ENCODE results near the gene UST.
"Not testable (repeated sequence)": the region's sequence is repeated elsewhere in the genome, so short reads cannot be mapped to it uniquely, and the experiment has no call there.

UST gene

DNA sequence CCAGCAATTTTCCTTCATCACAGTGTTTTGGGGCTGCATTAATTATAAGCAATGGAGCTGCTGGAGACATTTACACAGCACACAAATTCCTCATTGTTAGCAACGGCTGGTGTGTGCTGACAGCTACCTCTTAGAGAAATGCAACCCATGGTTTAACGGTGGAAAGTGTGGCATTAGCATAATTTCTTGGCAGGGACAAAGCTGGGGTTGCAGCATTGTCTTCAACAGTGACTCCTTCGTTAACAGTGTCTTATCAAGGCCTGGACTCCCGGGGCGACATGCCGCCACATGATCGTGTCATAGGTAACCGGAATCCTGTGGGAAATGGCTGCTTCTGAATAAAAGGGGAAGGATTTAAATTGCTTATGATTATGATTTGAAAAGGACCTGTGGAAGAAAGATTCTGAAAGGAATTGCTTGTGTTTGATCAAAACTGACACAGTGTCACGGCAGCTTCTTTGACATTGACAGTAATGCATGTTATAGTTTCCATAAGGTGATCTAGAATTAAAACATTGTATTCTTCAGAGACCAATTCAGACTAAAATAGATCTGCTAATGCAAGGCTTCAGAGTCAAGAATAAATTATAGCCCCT, 128.0 kb downstream of the UST start:
- no peak for DNase-seq

DNA sequence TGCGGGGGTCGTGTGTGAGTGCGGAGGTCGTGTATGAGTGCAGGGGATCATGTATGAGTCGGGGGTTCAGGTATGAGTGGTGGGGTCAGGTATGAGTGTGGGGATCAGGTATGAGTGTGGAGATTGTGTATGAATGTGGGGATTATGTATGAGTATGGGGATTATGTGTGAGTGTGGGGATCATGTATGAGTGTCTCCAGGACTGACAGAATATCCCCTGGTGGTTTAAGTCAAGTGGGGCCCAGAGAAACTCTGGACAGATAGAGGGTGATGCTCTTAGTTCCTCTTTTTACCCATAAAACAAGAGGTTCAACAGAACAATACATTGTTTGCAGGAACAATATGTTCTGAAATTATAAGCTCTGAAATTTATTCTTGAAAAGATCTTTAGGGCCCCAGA, 131.9 kb downstream of the UST start:
- DNase-seq = no peak

DNA sequence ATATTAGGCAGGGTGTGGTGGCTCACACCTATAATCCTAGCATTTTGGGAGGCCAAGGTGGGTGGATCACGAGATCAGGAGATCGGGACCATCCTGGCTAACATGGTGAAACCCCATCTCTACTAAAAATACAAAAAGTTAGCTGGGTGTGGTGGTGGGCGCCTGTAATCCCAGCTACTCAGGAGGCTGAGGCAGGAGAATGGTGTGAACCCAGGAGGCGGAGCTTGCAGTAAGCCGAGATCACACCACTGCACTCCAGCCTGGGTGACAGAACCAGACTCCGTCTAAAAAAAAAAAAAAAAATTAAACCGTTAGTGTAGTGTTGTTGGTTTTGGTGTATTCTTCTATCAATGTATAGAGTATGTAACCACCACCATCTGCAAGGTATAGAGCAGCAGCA, 133.9 kb downstream of the UST start:
- DNase-seq = not testable (repeated sequence)

DNA sequence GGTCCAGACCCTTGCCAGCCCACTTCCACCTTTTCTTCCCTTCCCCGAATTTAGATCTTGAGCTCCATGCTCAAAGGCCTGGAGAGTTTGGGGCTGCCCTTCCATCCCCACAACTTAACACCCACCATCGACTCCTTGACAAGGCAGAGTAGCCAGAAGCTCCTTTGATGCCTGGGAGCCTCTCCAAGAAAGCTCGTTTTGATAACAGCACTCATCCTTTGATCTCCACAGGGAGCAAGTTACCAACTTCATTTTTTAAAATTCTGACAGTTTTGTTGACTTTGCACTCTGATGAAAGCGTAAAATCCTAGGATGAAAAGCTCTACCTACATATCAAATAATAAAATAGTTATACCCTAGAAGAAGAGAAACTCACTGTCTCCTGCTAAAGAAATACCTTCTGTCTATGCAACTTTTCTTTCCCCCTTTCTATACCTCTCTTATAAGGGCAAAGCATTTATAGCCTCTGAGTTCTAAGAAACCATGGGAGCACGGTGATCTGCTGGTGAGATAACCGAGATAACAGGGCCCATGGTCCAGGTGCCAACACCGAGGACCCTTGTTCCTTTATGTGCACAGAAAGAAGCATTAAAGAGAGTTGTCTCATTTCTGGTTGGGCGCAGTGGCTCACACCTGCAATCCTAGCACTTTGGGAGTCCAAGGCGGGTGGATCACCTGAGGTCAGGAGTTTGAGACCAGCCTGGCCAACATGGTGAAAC, 134.9 kb downstream of the UST start:
- no peak for DNase-seq

DNA sequence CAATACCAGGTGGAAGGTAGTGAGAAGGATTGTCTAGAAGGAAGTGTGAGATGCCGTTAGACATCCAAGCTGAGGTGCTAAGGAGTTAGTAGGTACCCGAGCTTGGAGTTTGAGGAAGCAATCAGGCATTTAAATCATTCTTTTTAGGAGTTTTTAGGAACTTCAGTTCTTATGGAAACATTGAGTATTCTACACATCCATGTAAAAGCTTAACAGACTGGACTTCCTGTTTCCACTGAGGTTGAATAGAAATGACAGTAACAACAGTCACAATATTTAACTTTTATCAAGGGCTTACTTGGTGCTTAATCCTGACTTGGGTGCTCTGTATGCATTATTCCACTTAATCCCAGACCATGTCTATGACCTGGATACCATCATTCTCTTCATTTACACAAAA, 136.4 kb downstream of the UST start:
- no peak for DNase-seq

DNA sequence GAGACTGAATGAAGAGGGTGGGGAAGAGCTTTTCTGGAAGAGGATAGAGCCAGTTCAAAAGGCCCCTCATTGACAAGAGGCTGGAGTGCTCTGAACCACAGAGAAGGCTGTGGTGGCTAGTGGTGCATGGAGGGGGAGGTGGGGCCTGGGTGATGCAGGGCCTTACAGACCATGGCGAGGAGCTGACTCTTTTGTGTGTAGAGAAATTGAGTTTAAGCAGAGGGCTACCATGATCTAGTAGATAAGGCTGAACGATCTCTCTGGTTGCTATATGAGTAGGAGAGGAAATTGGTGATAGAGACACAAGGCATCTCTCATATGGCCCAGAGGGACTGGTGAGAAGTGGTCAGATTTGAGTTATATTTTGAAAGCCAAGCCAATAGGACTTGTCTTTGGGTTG, 137.6 kb downstream of the UST start:
- DNase-seq = no peak

DNA sequence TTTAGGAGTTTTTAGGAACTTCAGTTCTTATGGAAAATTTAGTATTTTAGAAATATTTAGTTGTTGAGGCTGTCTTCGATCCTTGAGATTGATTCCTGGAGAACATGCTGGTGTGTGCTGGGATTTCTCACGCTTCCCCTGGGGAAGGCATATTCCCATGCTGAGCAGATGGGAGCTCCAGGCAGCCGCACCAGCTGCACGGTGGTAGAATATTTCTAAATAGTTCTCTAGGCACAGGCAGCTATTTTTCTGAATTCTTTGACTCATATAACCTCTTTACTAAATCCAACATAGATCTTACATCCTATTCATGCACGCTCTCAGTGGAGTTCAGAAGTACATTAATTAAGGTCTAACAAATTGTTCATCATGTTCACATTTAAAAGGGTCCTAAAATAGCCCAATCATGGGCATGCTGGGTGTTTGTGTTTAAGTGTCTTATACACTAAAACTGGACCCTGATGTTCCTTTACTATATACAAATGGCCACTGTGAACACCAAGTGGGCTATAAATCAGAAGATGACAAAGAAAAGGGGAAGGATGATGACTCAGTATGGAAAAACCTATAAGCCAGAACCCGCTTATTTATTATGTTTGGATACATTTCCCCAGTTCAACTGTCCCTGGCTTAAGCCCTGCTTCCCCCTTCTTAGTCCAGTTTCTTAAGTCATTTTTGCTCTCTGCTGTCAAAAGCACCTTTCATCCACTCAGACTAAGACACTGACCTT, 138.5 kb downstream of the UST start:
- no peak for DNase-seq

DNA sequence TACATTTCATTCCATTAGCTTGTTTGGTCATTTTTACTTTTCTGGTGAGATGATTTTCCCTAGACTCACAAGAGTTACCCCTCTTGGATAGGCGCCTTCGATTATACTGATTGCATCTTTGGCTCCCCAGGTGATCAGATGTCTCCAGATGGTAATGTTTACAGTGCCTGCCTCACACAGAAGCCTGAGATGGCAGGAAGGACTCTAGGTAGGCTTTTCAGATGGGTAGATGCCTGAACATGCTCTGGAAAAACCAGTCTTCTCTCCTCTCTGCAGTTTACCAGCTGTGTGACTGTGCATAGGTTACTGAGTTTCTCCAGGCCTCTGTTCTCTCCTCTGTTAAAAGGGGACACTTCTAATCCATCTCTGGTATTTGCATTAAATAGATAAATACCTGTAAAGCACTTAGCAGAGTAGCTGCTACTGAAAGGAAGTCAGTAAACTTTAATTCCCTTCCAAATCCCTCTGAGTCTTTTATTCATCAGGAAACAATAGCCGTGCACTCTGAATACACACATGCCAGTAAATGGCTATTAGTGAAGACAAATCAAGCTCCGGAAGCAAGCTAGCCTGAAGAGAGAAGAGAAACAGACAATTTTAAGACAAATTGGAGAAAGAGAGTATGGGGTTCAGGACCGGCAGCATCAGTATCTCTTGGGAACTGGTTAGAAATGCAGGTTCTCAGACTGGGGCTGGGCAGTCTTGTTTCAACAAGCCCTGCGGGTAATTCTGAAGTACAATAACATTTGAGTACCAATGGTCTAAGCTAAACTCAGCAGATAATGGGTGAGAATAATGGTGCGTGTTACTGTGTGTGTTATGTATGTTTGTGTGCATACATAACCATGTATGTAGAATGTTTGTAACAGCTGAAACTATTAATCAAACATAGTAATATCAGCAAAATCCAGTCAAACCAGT, 139.4 kb downstream of the UST start:
- no peak for DNase-seq

DNA sequence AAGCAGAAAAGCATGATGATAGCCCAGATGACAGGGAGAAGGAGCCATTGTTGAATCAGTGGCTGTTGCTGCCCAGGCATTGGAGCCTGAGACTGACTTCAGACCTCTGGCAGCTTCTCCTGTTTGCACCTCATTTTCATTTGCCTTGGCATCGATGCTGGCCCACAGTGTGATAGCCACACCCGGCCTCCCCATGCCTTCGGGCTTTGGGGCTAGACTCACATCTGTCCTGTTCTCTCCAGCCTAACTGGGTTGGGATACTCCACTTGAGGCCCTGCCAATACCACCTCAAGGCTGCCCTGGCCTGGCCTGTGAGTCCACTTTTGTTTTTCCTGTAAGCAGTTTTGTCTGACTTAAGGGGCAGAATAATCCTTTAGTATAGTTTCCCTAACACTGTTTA, 140.4 kb downstream of the UST start:
- no peak for DNase-seq

DNA sequence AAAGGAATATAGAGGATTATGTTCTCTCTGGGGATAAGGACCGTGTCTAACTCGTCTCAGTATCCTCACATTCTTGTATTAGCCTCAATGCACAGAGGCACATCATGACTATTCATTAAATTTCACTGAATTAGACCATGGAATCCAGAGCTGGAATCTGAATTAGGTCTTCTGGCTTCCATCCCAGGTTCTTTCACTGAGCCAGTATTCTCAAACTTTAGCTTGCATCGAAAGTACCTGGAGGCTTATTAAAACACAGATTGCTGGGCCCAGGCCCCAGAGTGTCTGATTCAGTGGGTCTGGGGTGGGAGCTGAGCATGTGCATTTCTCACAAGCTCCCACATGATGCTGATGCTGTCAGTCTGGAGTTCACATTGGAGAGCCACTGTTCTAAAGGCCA, 142.0 kb downstream of the UST start:
- no peak for DNase-seq

DNA sequence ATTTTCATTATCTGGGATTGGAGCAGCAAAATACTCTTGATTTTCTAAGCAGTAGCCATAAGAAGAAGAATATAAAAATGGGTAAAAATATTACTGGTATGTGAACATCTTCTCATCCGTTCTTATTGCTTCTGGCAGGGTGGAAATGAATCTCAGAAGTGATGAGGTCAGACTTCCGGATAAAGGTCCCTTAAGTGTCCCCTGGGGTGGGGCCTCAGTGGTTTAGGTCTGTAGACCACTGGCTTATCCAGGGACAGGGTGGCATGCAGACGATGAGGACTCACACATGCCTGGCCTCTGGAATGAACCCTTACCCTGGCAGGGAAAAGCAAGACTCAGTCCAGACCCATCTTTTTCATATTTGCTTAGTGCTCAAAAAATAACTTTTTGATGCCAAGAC, 143.3 kb downstream of the UST start:
- DNase-seq = no peak

DNA sequence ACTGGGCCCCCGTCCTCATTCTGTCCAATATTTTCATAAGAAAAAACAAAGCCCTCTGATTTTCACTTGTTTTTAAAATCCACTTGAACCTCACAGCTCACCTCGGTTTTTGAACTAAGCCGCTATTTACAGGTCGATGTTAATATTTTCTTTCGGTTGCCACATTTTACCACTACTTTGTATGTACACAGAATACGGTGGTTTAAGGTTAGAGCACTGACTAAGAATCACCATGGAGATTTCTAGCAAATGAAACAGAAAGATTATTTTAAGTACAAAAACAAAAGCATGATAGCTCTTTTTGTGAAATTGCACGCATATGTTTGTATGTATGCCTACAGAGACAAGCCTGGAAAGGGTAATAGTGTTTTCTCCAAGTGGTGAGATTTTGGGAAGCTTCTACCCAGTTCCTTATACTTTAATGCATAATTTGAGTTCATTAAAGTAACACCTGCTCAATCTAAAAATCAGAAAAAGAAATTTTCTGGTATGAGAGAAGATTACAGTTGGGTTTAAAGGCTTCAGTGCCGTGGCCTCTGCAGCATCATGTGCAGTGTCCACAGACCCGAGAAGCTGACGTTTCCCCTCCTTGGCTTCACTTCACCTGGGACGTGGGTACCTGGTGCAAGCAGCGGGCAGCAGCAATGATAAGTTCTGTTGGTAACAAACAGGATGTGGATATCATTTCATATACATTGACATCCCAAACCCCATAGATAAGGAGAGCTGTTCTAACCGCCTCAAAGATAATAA, 144.0 kb downstream of the UST start:
- no peak for DNase-seq

DNA sequence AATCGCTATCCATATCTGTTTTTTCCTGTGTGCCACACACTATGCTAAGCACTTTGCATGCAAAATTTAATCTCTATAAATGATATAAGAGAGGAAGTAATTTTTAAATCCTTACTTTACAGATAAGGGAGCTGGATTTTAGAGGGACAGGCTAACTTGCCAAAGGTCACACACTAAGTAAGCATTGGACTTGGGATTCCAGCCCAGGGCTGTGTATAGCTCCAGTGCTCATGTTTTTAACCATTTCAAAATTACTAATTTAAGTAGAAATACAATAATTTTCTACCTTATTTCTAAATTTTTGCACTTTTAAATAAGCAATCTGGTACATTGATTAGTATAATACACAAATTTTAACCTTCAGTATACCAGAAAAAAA, 144.6 kb downstream of the UST start:
- no peak for DNase-seq

DNA sequence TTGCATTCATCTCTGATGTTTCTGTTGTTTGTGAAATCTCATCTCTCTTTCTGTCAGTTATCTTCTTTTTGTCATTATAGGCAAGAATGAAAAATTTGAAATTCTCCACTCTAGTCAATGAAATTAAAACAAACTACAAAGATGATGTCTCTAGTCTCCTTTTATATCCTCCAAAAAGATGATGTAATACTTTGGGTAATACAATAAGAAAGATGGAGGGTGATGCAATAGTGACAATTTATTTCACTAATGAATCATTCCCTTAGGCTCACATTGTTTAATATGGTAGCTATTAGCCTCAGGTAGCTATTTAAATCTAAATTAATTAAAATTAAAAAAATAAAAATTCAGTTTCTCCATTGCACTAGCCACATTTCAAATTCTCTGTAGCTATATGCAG, 145.4 kb downstream of the UST start:
- DNase-seq = no peak

DNA sequence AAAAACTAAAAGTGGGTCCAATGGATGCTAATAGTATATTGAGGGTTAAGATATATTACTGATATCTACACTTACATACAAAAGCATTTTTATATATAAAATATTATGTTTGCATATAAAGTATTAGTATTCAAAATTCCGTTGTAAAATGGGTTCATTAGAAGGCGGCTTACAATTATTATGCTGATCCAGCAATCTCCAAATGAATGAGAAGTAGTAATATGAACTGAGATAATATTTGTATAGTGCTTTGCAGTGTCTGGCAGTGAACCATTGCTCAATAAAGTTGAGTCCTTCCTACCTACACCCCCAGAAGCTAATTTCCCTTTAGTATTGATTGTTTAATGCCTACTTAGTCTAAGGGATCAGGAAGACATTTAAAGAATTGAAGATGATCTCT, 146.2 kb downstream of the UST start:
- DNase-seq = no peak

DNA sequence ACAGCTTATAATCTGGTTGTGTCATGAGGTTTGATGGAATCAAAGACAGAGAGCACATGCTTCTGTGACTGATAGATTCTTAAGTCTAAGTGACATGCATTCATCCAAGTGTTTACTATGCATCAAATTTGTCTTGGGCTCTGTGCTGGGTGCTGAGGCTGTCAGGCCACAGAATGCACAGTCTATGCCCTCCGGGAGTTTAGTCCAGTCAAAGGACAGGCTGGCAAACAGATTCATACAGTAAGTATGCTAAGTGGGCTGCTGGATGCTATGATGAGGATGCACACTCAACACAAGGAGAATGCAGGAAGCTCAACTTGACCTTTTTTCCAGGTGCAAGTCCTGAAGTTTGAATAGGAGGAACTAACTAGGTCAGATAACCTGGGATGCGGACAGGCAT, 146.7 kb downstream of the UST start:
- DNase-seq = no peak

DNA sequence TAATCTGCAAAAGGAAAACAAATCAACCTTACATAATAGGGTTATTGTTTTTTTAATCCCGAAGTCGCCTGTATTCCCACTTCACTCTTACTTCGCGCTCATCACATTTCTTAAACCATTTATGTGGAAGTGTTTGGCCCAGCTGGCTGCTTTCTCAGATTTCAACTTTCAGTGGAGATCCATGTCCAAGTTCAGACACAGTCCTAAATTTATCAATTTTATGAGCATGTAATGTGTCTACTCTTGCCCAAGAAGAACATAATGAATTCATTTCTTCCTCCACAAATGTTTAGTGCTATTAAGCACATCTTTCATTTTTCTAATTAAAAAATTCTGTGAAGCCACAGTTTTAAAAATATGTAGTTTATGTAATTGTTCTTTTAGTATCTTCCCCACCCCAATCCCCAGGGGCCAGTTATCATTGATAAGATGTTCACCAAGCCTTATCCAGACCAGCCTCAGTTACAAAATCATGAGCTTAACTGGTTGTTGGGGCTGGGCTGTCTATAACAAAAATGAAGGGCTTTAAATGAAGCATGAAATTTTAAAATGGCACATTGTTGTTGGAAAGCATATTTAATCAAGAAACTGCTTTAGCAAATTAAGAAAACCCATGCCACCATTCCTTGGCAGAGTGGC, 151.7 kb downstream of the UST start:
- no peak for DNase-seq

DNA sequence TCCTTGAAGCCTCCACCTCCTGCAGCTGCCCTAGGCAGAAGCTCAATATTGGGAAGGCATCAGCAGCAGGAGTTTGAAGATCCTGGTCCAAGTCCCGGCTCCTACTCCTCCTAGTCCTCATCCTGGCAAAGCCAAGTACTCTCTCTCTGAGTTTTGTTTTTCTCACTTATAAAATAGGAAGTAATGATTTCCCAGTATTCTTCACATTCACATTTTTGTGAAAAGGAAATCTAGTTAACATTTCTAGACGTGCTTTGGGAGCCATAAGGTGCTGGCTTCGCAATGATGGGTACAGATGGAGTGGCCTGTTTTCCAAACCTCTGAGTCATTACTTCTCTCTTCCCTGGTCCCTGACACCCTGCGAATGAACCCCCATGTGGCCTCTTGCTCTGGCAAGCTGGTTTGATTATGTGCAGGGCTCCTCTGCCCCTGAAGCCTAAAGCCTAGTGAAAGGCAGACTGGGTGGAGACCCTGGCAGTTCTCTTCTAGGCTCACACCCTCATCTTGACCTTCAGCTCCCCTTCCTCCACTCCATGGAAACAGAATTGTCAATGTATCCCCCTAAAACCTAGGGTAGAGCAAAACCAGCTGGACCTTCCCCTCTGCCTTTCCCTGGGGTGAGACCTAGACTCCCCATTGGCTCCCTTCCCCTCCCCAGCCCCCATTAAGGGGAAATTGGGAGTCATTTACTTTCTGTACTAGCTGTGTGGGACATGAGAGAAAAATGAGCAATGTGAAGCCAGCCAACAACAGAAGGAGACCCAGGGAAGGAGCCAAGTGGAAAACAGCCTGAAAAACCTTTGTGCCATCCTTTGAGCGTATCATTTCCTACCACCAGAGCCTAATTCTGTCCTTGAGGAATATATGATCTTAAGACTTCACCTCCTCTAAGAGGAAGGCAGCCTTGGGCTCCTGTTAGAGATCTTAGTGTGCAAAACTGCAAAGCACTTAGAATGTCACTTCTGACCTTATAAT, 158.4 kb downstream of the UST start:
- DNase-seq = no peak

DNA sequence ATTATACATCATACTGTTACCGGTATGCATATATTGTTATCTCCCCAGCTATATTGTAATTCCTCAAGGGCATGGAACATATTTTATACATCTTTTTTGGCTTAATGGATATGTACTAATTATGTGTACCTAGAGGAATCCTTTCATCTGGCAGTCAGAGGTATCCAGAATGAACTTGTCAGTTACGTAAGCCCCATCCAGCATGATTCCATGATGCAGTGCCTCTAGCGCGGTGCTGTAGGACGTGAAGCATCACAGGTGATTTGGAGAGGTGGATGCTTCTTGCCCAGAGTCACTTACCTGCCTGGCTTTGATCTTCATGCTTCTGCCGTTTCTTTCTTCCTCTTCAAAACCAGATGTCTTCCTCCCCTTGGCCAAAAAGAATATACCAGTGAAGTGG, 159.1 kb downstream of the UST start:
- no peak for DNase-seq

DNA sequence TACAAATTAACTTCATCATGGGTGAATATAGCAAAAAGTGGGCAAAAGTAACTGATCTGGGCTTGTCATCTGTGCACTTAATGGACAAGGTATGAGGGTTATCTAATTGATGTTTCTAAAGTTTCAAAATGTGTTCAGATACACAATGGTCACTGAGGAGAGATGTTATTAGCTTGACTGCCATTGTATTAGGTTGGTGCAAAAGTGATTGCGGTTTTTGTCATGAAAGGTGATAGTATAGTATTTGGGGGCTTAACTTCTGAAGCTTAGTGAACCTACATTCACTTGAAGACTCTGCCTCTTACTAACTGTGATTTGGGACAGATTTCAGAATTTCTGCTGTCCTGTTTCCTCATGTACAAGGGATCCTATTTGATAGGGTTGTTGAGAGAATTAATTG, 159.6 kb downstream of the UST start:
- DNase-seq = no peak

DNA sequence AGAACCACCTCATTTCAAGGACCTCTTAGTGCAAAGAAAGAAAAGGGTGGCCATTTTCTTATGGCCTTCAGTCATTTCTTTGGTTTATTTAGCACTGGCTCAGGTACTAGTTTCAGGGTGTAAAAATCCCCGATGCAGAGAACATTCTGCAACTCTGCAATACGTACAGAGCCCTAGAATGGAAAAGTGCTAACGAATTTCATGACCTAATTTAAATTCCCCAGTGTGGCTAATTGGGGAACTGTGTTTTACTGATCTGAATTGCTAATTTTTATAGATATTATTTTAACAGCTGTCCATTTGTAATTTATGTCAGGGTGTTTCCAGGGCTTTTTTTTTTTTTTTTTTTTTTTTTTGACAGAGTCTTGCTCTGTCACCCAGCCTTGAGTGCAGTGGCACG, 160.7 kb downstream of the UST start:
- no peak for DNase-seq

All from activated gamma-delta T cell (primary cell).